Loucy (cell line): ENCODE results near the gene TRMO.
A peak's percentile ranks its signal among the peaks of the same experiment; 100 is the strongest.

Experiments used
- H2AFZ ChIP-seq: fragments of 200-600 bp; sonication (generic); 2 replicates; pipeline ENCODE4 v1.6.0; 2016; ENCODE audit warnings: antibody characterized with exemption, mild to moderate bottlenecking, low read length, moderate library complexity
- H3F3A ChIP-seq: fragments of 200-600 bp; 2 replicates; pipeline ENCODE4 v1.6.0; 2016; ENCODE audit warnings: antibody characterized with exemption, low read depth, mild to moderate bottlenecking
- H3K27me3 ChIP-seq: fragments of 200-600 bp; sonication (generic); 2 replicates; pipeline ENCODE4 v1.6.1; 2014; ENCODE audit warnings: low read length, mild to moderate bottlenecking; ENCODE audit not compliant: insufficient read depth, poor library complexity, severe bottlenecking
- H3K36me3 ChIP-seq: fragments of 200-600 bp; sonication (generic); 2 replicates; pipeline ENCODE4 v1.6.1; 2016; ENCODE audit warnings: low read length; ENCODE audit not compliant: insufficient read depth
- H3K4me1 ChIP-seq: fragments of 200-600 bp; sonication (generic); 2 replicates; pipeline ENCODE4 v1.5.1; 2014; ENCODE audit warnings: low read length, mild to moderate bottlenecking; ENCODE audit not compliant: insufficient read depth, poor library complexity, severe bottlenecking
- H3K4me2 ChIP-seq: fragments of 200-600 bp; sonication (generic); 2 replicates; pipeline ENCODE4 v1.6.0; 2014; ENCODE audit warnings: antibody characterized with exemption, low read length, low read depth, mild to moderate bottlenecking; ENCODE audit not compliant: poor library complexity, severe bottlenecking
- H3K4me3 ChIP-seq: fragments of 200-600 bp; sonication (generic); 2 replicates; pipeline ENCODE4 v1.5.1; 2014; ENCODE audit warnings: low read length, mild to moderate bottlenecking, mixed read lengths; ENCODE audit not compliant: poor library complexity, severe bottlenecking
- H3K79me2 ChIP-seq: fragments of 200-600 bp; sonication (generic); 2 replicates; pipeline ENCODE4 v1.6.1; 2014; ENCODE audit warnings: low read length; ENCODE audit not compliant: insufficient read depth
- H3K9ac ChIP-seq: fragments of 200-600 bp; sonication (generic); 2 replicates; pipeline ENCODE4 v1.6.0; 2014; ENCODE audit warnings: mild to moderate bottlenecking, low read depth, low read length, moderate library complexity; ENCODE audit not compliant: poor library complexity, severe bottlenecking
- H3K9me2 ChIP-seq: fragments of 200-600 bp; sonication (generic); replicated peaks from 2 replicates; pipeline ENCODE4 v1.6.1; 2016; ENCODE audit warnings: low read depth, low read length, mixed read lengths
- H3K9me3 ChIP-seq: fragments of 200-600 bp; sonication (generic); 2 replicates; pipeline ENCODE4 v1.6.1; 2014; ENCODE audit warnings: mild to moderate bottlenecking, antibody characterized with exemption, low read length, low read depth; ENCODE audit not compliant: insufficient read depth
- H4K20me1 ChIP-seq: fragments of 200-600 bp; sonication (generic); 2 replicates; pipeline ENCODE4 v1.6.0; 2014; ENCODE audit warnings: antibody characterized with exemption, low read length, mild to moderate bottlenecking; ENCODE audit not compliant: insufficient read depth, poor library complexity, severe bottlenecking
- CTCF ChIP-seq: fragments of 200-600 bp; sonication (generic); conservative IDR thresholded peaks from 2 replicates; pipeline ENCODE4 v1.5.1; 2014; ENCODE audit warnings: mild to moderate bottlenecking, antibody characterized with exemption, low read length
- EZH2phosphoT487 ChIP-seq: fragments of 200-600 bp; IDR thresholded peaks from 2 replicates; pipeline ENCODE4 v1.6.1; 2018; ENCODE audit warnings: antibody characterized with exemption, mild to moderate bottlenecking, moderate library complexity, borderline replicate concordance

TRMO gene

DNA sequence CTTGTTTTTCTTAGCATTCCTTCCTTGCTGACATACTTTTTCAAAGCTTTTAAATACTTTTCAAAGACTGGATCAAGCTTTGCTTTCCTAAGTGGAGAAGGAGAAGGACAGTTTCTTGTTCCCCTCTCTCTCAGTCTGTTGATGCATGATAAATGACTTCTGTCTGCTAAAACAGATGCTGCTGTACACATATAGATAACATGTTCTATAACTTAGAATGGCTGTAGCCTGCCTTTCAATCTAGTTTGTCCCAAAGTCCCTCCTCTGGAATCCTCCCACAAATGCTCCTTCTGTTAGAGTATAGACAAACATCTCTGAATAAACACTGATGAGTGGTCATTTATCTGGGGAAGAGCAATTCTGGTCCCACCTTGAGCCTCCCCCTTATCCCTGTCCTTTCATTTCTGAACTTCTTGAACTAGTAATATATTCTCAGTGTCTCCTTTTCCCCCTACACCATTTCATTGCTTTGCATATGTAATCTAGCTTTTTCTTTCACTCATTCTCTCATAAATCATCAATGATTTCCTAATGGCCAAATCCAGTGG lies 21.1 kb upstream of the TRMO start:
- Histone ChIP-seq H4K20me1 (no peaks in the 10 kb centered on the region), H3K4me1 (peaks cover 56% of the 10 kb centered on the region), H3K9me3 (no peaks in the 10 kb centered on the region), H3K9ac (peak overlapping the region; percentile 49), H3K36me3 (no peaks in the 10 kb centered on the region), H3K79me2 (no peaks in the 10 kb centered on the region), H3K27me3 (no peaks in the 10 kb centered on the region), H3K9me2 (no peaks in the 10 kb centered on the region), H2AFZ (peak overlapping the region; percentile 31; the same call in 1 of the 2 replicates), H3K4me2 (peak overlapping the region; percentile 21), H3K4me3 (no peak overlapping the region), H3F3A (peaks cover 9% of the 10 kb centered on the region)
- TF ChIP-seq CTCF (no peak), EZH2phosphoT487 (no peak)

DNA sequence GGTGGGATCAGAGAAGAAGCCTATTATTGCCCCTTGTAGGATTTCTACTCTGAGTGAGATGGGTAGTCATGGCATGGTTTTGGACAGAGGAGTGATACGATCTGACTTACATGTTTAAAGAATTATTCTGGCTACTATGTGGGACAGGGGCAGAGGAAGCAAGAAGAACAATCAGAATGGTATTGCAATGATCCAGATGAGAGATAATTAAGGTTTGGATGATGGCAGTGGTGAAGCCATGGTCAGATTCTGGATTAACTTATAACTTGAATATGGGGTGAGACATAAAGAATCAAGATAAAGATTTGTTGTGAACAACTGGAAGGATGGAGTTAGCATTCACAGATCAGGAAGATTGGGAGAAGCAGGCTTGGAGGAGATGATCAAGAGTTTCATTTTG lies 19.0 kb upstream of the TRMO start:
- H3K9me2 ChIP-seq, result no peaks in the 10 kb centered on the region
- peak overlapping the region; percentile 50; the same call in 1 of the 2 replicates for H2AFZ ChIP-seq
- H3F3A ChIP-seq, result peaks cover 10% of the 10 kb centered on the region
- H3K79me2 ChIP-seq, result peaks cover 16% of the 10 kb centered on the region
- TF ChIP-seq EZH2phosphoT487 (no peak), CTCF (no peak)
- H3K4me2 ChIP-seq, result no peak overlapping the region
- peak overlapping the region; percentile 76 for H3K9ac ChIP-seq
- no peak overlapping the region for H3K4me3 ChIP-seq
- no peaks in the 10 kb centered on the region for H3K36me3 ChIP-seq
- no peaks in the 10 kb centered on the region for H3K27me3 ChIP-seq
- no peaks in the 10 kb centered on the region for H4K20me1 ChIP-seq
- H3K4me1 ChIP-seq, result peaks cover 72% of the 10 kb centered on the region
- no peaks in the 10 kb centered on the region for H3K9me3 ChIP-seq

DNA sequence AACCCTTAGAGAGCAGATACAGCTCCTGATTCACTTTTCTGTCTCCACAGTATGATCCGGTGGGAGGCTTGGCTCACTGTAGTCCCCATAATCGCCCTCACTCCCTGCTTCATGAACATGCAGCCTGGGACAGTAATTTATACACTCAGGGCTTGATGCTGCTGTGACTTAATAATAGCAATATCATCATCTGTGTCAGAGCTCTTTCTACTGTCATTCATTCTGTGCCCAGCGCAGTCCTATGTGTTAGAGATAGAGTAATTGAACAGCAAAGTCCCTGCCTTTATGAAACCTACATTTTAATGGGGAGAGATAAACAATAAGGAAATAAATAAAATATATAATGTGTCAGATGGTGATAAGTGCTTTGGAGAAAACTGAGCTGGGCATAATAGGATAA lies 18.4 kb upstream of the TRMO start:
- no peaks in the 10 kb centered on the region for H3K36me3 ChIP-seq
- H3K4me3 ChIP-seq, result no peak overlapping the region
- peak overlapping the region; percentile 96 for H3K4me2 ChIP-seq
- no peaks in the 10 kb centered on the region for H4K20me1 ChIP-seq
- no peaks in the 10 kb centered on the region for H3K9me3 ChIP-seq
- H2AFZ ChIP-seq, result peak overlapping the region; percentile 69; the same call in 1 of the 2 replicates
- peaks cover 22% of the 10 kb centered on the region for H3K79me2 ChIP-seq
- no peaks in the 10 kb centered on the region for H3K27me3 ChIP-seq
- H3F3A ChIP-seq, result peaks cover 10% of the 10 kb centered on the region
- no peaks in the 10 kb centered on the region for H3K9me2 ChIP-seq
- TF ChIP-seq CTCF, result no peak
- no peak for TF ChIP-seq EZH2phosphoT487
- H3K4me1 ChIP-seq, result peaks cover 78% of the 10 kb centered on the region
- peak overlapping the region; percentile 76 for H3K9ac ChIP-seq
